ENCODE results near the gene PRKCA. TPM values are rescaled to one million over a fixed set of nuclear protein-coding genes. Genes with fewer than 3 reads are reported as not detected.

PRKCA gene
- total and polyA plus RNA-seq, 2 donors from 2014 or later, result 8.0 to 50.8 TPM

- FAIRE-seq (no peak), DNase-seq (no peak)
- intact Hi-C loops (cut with DNase I), result no loop called here
- no peaks in the 10 kb centered on the region for H3K27me3 ChIP-seq (ENCODE audit: control insufficient read depth, insufficient read depth, low read length)
- no peaks in the 10 kb centered on the region for H3K9me3 ChIP-seq (ENCODE audit: control insufficient read depth in 2 of 3, insufficient read depth in 1 of 3, low read length in 3 of 3)
- no peak overlapping the region for H3K4me3 ChIP-seq (ENCODE audit: low read length in 3 of 3)
- H3K9ac ChIP-seq (ENCODE audit: low read length in 3 of 3), result no peak overlapping the region
- TF ChIP-seq CTCF (IDR thresholded peaks at IDR 0.05; ENCODE audit: borderline replicate concordance, extremely low read depth, insufficient read depth), result no peak
- peaks cover 0 to 2% (median 0%) of the 10 kb centered on the region in 3 donors for H3K4me1 ChIP-seq (ENCODE audit: control insufficient read depth in 2 of 3, insufficient read depth in 2 of 3, low read depth in 1 of 3, low read length in 3 of 3)
- H3K27ac ChIP-seq (ENCODE audit: low read depth in 2 of 2, low read length in 2 of 2), result no peak overlapping the region
- no peaks in the 10 kb centered on the region for H3K36me3 ChIP-seq (ENCODE audit: control insufficient read depth in 2 of 3, insufficient read depth in 3 of 3, low read length in 3 of 3)
Observed at GRCh38 chr17:66667090-66667489, 364.7 kb downstream of the PRKCA start.

GRCh38 chr17:66667491-66668030 lies 365.1 kb downstream of the PRKCA start:
- TF ChIP-seq CTCF (IDR thresholded peaks at IDR 0.05; ENCODE audit: borderline replicate concordance, extremely low read depth, insufficient read depth), result no peak
- Histone ChIP-seq H3K27me3 (ENCODE audit: control insufficient read depth, insufficient read depth, low read length) (no peaks in the 10 kb centered on the region), H3K9ac (ENCODE audit: low read length in 3 of 3) (no peak overlapping the region), H3K36me3 (ENCODE audit: control insufficient read depth in 2 of 3, insufficient read depth in 3 of 3, low read length in 3 of 3) (no peaks in the 10 kb centered on the region), H3K4me3 (ENCODE audit: low read length in 3 of 3) (no peak overlapping the region), H3K9me3 (ENCODE audit: control insufficient read depth in 2 of 3, insufficient read depth in 1 of 3, low read length in 3 of 3) (no peaks in the 10 kb centered on the region), H3K4me1 (ENCODE audit: control insufficient read depth in 2 of 3, insufficient read depth in 2 of 3, low read depth in 1 of 3, low read length in 3 of 3) (peaks cover 0 to 2% (median 0%) of the 10 kb centered on the region in 3 donors), H3K27ac (ENCODE audit: low read depth in 2 of 2, low read length in 2 of 2) (no peak overlapping the region)
- intact Hi-C loops (cut with DNase I), result no loop called here
- FAIRE-seq (no peak), DNase-seq (no peak)

- FAIRE-seq (no peak), DNase-seq (no peak)
- no peak overlapping the region for H3K9ac ChIP-seq (ENCODE audit: low read length in 3 of 3)
- H3K9me3 ChIP-seq (ENCODE audit: control insufficient read depth in 2 of 3, insufficient read depth in 1 of 3, low read length in 3 of 3), result no peaks in the 10 kb centered on the region
- intact Hi-C loops (cut with DNase I), result no loop called here
- no peak overlapping the region for H3K27ac ChIP-seq (ENCODE audit: low read depth in 2 of 2, low read length in 2 of 2)
- H3K27me3 ChIP-seq (ENCODE audit: control insufficient read depth, insufficient read depth, low read length), result no peaks in the 10 kb centered on the region
- H3K4me1 ChIP-seq (ENCODE audit: control insufficient read depth in 2 of 3, insufficient read depth in 2 of 3, low read depth in 1 of 3, low read length in 3 of 3), result peaks cover 0 to 9% (median 4%) of the 10 kb centered on the region in 3 donors
- TF ChIP-seq CTCF (IDR thresholded peaks at IDR 0.05; ENCODE audit: borderline replicate concordance, extremely low read depth, insufficient read depth), result no peak
- H3K36me3 ChIP-seq (ENCODE audit: control insufficient read depth in 2 of 3, insufficient read depth in 3 of 3, low read length in 3 of 3), result no peaks in the 10 kb centered on the region
- no peak overlapping the region for H3K4me3 ChIP-seq (ENCODE audit: low read length in 3 of 3)
Observed at GRCh38 chr17:66670206-66670605, 367.8 kb downstream of the PRKCA start.

GRCh38 chr17:66671156-66671555 lies 368.7 kb downstream of the PRKCA start:
- DNase-seq (no peak), FAIRE-seq (no peak)
- Histone ChIP-seq H3K36me3 (ENCODE audit: control insufficient read depth in 2 of 3, insufficient read depth in 3 of 3, low read length in 3 of 3) (no peaks in the 10 kb centered on the region), H3K4me1 (ENCODE audit: control insufficient read depth in 2 of 3, insufficient read depth in 2 of 3, low read depth in 1 of 3, low read length in 3 of 3) (peaks cover 0 to 9% (median 4%) of the 10 kb centered on the region in 3 donors), H3K9ac (ENCODE audit: low read length in 3 of 3) (no peak overlapping the region), H3K27ac (ENCODE audit: low read depth in 2 of 2, low read length in 2 of 2) (no peak overlapping the region), H3K9me3 (ENCODE audit: control insufficient read depth in 2 of 3, insufficient read depth in 1 of 3, low read length in 3 of 3) (no peaks in the 10 kb centered on the region), H3K4me3 (ENCODE audit: low read length in 3 of 3) (no peak overlapping the region), H3K27me3 (ENCODE audit: control insufficient read depth, insufficient read depth, low read length) (no peaks in the 10 kb centered on the region)
- intact Hi-C loops (cut with DNase I), result no loop called here
- no peak for TF ChIP-seq CTCF (IDR thresholded peaks at IDR 0.05; ENCODE audit: borderline replicate concordance, extremely low read depth, insufficient read depth)
